HG03045 (cell line): ENCODE results near the gene USP34.
"Not testable (repeated sequence)": the region's sequence is repeated elsewhere in the genome, so short reads cannot be mapped to it uniquely, and the experiment has no call there.

Experiments
- ATAC-seq: cut with Tn5 transposase; IDR thresholded peaks from one replicate; pipeline ENCODE4 v1.9.1; 2021; ENCODE audit warnings: mild to moderate bottlenecking, moderate library complexity; ENCODE audit not compliant: unreplicated experiment

Gene USP34

GRCh38 chr2:61253136-61253535 is 217.8 kb downstream of the USP34 start:
- no peak for ATAC-seq

GRCh38 chr2:61252031-61252430 is 218.9 kb downstream of the USP34 start:
- no peak for ATAC-seq

- no peak for ATAC-seq
These were observed 221.3 kb downstream of the USP34 start for GRCh38 chr2:61249521-61250071.

- ATAC-seq: no peak
These were observed 223.6 kb downstream of the USP34 start for GRCh38 chr2:61247204-61247812.

- no peak for ATAC-seq
These were observed 226.2 kb downstream of the USP34 start for GRCh38 chr2:61244694-61245093.

GRCh38 chr2:61241266-61241665 is 229.6 kb downstream of the USP34 start:
- ATAC-seq: no peak

DNA sequence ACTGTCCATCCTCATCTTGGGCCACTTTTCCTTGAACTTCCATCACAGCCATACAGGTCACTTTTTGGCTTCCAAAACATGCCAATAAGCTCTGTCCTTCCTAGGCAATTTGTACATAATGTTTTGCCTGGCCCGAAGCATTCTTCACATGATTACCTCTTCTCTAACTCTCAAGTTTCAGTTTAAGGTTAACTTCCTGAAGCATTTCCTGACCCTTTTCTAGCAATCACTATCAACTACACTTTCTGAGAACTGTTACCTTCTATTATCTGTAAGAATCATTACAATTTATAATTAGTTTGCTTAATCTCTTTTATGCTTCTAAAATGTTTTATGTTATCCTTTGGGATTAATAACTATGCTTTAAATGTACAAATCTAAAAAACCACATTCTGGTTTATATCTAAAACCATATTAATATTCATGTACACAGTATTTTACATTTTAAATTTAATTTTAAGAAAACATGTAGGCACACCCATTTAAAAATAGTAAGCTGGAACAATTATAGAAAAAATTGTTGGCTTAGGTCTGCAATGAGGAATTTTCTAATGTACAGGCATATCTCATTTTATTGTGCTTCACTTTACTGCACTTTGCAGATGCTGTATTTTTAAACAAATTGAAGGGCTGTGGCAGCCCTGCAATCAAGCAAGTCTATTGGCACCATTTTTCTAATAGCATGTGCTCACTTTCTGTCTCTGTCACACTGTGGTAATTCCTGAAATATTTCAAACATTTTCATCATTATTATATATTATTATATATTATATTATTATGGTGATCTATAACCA is 232.5 kb downstream of the USP34 start:
- ATAC-seq: no peak

DNA sequence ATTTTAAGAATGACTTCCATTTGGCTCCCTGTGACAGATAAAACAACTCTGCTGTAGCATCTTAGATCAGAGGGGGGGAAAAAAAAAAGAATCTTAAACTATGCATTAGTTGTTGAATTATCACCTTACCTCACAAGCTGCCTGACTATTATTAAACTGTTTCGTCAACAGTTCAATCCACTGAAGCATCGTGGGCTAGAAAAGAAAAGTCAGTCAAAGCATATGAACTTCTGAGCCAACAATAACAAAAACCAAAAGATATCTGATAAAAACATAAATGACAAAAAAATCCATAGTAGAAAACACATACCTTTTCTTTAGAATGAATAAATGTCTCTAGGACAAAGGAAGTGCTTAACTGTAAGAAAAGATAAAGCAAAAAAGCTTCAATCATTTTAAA is 235.2 kb downstream of the USP34 start:
- no peak for ATAC-seq

DNA sequence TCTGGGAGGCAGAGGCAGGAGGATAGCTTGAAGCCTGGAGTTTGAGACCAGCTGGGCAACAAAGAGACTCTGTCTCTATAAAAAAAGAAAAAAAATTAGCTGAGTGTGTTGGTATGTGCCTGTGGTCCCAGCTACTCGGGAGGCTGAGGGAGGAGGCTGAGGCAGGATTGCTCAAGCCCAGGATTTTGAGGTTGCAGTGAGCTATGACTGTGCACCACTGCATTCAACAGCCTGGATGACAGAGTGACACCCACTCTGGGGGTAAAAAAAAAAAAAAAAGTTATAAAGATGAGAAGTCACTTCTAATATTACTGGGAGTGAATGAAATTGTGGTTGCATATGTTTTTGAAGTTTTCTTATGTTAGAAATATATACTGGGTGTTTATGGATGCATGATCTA is 237.3 kb downstream of the USP34 start:
- no peak for ATAC-seq

DNA sequence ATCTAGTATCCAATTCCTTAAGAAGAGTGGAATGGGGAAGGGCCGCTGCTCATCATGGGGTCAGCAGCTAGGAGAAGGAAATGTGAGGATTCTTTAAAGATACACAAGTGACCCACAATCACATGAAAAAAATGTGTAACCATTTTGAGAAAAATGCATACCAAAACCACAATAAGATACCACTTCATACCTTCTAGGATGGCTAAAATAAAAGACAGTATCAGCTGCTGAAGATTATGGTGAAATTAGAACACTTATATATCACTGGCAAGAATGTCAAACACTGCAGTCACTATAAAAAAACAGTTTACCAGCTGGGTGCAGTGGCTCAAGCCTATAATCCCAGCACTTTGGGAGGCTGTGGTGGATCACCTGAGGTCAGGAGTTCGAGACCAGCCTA is 241.0 kb downstream of the USP34 start:
- no peak for ATAC-seq

GRCh38 chr2:61222567-61222966 is 248.3 kb downstream of the USP34 start:
- no peak for ATAC-seq

DNA sequence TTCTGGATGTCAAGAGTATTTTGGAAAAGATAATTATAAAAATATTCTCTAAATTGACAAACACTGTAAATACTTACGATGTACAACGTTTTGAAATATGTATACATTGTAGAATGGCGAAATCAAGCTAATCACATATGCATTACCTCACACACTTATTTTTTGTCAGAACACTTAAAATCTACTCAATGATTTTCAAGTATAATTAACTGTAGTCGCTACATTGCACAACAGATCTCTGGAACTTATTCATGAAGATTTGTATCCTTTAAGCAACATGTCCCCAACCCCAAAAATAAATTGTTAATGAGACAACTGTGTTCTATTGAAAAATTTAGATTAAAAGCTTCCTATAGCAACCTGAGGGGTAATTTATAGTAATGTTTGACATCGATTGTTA is 249.1 kb downstream of the USP34 start:
- ATAC-seq: no peak

- no peak for ATAC-seq
These were observed 250.1 kb downstream of the USP34 start for GRCh38 chr2:61220768-61221167.

DNA sequence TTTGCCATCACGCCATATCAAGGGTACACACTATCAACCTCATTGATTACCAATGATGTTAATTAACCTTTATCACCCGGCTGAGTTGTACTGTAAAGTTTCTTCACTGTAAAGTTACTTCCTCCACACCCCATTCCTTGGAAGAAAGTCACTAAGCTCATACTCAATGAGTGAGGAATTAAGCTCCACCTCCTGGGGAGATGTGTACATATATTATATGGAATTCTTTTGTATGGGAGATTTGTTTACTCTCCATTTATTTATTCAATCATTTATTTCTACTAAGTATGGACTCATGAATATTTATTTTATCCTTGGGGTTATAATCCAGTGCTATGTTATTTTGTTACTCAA is 252.1 kb downstream of the USP34 start:
- no peak for ATAC-seq

- no peak for ATAC-seq
These were observed 252.6 kb downstream of the USP34 start for GRCh38 chr2:61218076-61218816.

GRCh38 chr2:61214171-61214570 is 256.7 kb downstream of the USP34 start:
- no peak for ATAC-seq

DNA sequence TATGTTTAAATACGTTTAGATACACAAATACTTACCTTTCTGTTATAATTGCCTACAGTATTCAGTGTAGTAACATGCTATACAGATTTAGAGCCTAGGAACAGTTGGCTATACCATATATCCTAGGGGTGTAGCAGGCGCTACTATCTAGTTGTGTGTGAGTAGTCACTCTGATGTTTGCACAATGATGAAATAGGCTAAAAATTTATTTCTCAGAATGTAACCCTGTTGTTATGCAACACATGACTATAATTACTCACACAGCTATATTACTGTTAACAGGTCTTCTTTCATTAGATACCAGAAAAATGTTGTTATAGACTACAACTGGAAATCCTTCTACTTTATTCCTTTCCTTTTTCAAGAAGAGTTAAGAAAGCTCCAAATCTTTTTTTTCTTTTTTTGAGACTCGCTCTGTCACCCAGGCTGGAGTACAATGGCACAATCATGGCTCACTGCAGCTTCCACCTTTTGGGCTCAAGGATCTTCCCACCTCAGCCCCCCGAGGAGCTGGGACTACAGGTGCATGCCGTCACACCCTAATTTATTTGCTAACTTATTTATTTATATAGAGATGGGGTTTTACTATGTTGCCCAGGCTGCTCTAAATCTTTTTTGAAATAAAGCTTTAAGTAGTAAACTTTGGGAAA is 260.4 kb downstream of the USP34 start:
- ATAC-seq: no peak

- no peak for ATAC-seq
These were observed 265.8 kb downstream of the USP34 start for GRCh38 chr2:61205132-61205531.

DNA sequence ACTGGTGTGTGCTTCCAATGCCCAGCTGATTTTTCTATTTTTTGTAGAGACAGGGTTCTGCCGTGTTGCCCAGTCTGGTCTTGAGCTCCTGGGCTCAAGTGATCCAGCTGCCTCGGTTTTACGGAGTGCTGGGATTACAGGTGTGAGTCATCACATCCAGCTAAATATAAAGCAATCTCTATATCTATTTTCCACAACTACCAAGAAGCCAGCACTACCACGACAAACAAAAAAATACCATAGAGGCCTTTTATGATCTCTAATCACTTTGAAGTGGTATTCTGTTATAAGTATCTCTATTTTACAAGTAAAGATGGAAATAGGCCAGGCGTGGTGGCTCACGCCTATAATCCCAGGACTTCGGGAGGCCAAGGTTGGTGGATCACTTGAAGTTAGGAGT is 274.2 kb downstream of the USP34 start:
- ATAC-seq: no peak

DNA sequence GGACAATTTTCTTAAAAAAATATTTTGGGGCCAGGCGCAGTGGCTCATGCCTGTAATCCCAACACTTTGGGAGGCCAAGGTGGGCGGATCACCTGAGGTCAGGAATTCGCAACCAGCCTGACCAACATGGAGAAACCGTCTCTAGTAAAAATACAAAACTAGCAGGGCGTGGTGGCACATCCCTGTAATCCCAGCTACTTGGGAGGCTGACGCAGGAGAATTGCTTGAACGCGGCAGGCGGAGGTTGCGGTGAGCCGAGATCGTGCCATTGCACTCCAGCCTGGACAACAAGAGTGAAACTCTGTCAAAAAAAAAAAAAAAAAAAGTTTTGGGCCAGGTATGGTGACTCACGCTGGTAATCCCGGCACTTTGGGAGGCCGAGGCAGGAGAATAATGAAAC is 276.2 kb downstream of the USP34 start:
- not testable (repeated sequence) for ATAC-seq
